B cell (primary cell): Measurements from ENCODE around the gene SLC35E2B. TPM values are rescaled to one million over a fixed set of nuclear protein-coding genes. Genes with fewer than 3 reads are reported as not detected.

ENCODE experiments used
- ATAC-seq: fragments of 200-7000 bp; cut with Tn5 transposase; one replicate; pipeline ENCODE4 v1.10.0; 2021; ENCODE audit warnings: low read depth, mild to moderate bottlenecking, moderate number of reproducible peaks, moderate library complexity
- CTCF ChIA-PET: fragments of 350-600 bp; sonication (Branson Sonifier 250); formaldehyde crosslinking; loops from one replicate; lab custom pipeline; 2021; ENCODE audit warnings: antibody characterized with exemption, inconsistent platforms; lab: Charles Lee
- POLR2A ChIA-PET: fragments of 350-600 bp; sonication (Branson Sonifier 250); formaldehyde crosslinking; loops from one replicate; lab custom pipeline; 2021; ENCODE audit warnings: antibody characterized with exemption; lab: Charles Lee
- DNase-seq: peaks from one replicate; pipeline ENCODE4 v3.0.0; 2013
- H2AFZ ChIP-seq: 2 replicates; pipeline ENCODE4 v1.6.1; 2012; ENCODE audit warnings: mild to moderate bottlenecking, low read depth, low read length; ENCODE audit not compliant: insufficient read depth, poor library complexity, severe bottlenecking
- H3K27ac ChIP-seq, 2 donors: 1 replicate in 1 of 2; 2 replicates in 1 of 2; pipeline ENCODE4 v1.5.1; 2012 to 2013; ENCODE audit warnings: low read length in 2 of 2, mild to moderate bottlenecking in 2 of 2, moderate library complexity in 1 of 2
- H3K27me3 ChIP-seq, 4 experiments: fragments of 200-600 bp in 1 of 4; sonication (generic) in 1 of 4; replicated peaks in 1 of 4; 1 replicate in 2 of 4; 2 replicates in 2 of 4; pipeline versions ENCODE4 v1.6.1 to v1.7.0; 2013 to 2016; ENCODE audit warnings: low read length in 3 of 4, mild to moderate bottlenecking in 2 of 4, mixed read lengths in 1 of 4, moderate library complexity in 1 of 4; ENCODE audit not compliant: insufficient read depth in 4 of 4, control insufficient read depth in 3 of 4; ENCODE audit errors: control extremely low read depth in 1 of 4
- H3K36me3 ChIP-seq, 2 experiments: replicated peaks in 1 of 2; 1 replicate in 1 of 2; 2 replicates in 1 of 2; pipeline versions ENCODE4 v1.6.1 to v1.7.1; 2013; ENCODE audit warnings: low read length in 1 of 2; ENCODE audit not compliant: insufficient read depth in 2 of 2, control insufficient read depth in 1 of 2; ENCODE audit errors: control extremely low read depth in 1 of 2, extremely low read depth in 1 of 2
- H3K4me1 ChIP-seq, 2 donors: fragments of 200-600 bp in 1 of 2; sonication (generic) in 1 of 2; 1 replicate in 1 of 2; 2 replicates in 1 of 2; pipeline versions ENCODE4 v1.5.1 to v1.6.1; 2013 to 2017; ENCODE audit warnings: low read length in 2 of 2; ENCODE audit not compliant: control insufficient read depth in 2 of 2, insufficient read depth in 2 of 2
- H3K4me2 ChIP-seq: replicated peaks from 2 replicates; pipeline ENCODE3; 2012; ENCODE audit warnings: mild to moderate bottlenecking, low read depth, low read length; ENCODE audit not compliant: poor library complexity, severe bottlenecking
- H3K4me3 ChIP-seq, 5 experiments: fragments of 200-600 bp in 1 of 5; sonication (generic) in 1 of 5; 1 replicate in 3 of 5; 2 replicates in 2 of 5; pipeline versions ENCODE4 v1.5.1 to v1.7.0; 2011 to 2016; ENCODE audit warnings: low read length in 4 of 5, mild to moderate bottlenecking in 4 of 5, low read depth in 2 of 5, control low read depth in 1 of 5, moderate library complexity in 1 of 5; ENCODE audit not compliant: insufficient read depth in 1 of 5; ENCODE audit errors: control extremely low read depth in 1 of 5, extremely low read depth in 1 of 5
- H3K79me2 ChIP-seq: fragments of 200-600 bp; sonication (generic); one replicate; pipeline ENCODE4 v1.6.0; 2016; ENCODE audit warnings: low read length; ENCODE audit not compliant: control insufficient read depth, insufficient read depth
- H3K9ac ChIP-seq: fragments of 200-600 bp; sonication (generic); 2 replicates; pipeline ENCODE4 v1.6.1; 2017; ENCODE audit warnings: mild to moderate bottlenecking, low read length, moderate library complexity
- H3K9me3 ChIP-seq, 3 donors: one replicate each; pipeline versions ENCODE4 v1.6.1 to v1.7.1; 2013; ENCODE audit warnings: low read length in 2 of 3; ENCODE audit not compliant: control insufficient read depth in 2 of 3, insufficient read depth in 1 of 3; ENCODE audit errors: control extremely low read depth in 1 of 3
- H4K20me1 ChIP-seq: 2 replicates; pipeline ENCODE4 v1.6.0; 2012; ENCODE audit warnings: mild to moderate bottlenecking, low read length; ENCODE audit not compliant: insufficient read depth, control insufficient read depth, poor library complexity, severe bottlenecking
- H3K27ac Mint-ChIP-seq: one replicate; pipeline ENCODE4 v1.8.0; 2021; ENCODE audit warnings: mixed read lengths
- H3K27me3 Mint-ChIP-seq: one replicate; pipeline ENCODE4 v1.8.0; 2021; ENCODE audit warnings: mixed read lengths
- H3K4me1 Mint-ChIP-seq: one replicate; pipeline ENCODE4 v1.8.0; 2021; ENCODE audit warnings: mixed read lengths
- H3K4me3 Mint-ChIP-seq: one replicate; pipeline ENCODE4 v1.8.0; 2021; ENCODE audit warnings: mixed read lengths
- H3K9me3 Mint-ChIP-seq: one replicate; pipeline ENCODE4 v1.8.0; 2022; ENCODE audit warnings: mixed read lengths; ENCODE audit not compliant: insufficient read depth
- EZH2 ChIP-seq: IDR thresholded peaks from 2 replicates; pipeline ENCODE4 v1.6.1; 2012; ENCODE audit warnings: borderline replicate concordance, low read depth, mild to moderate bottlenecking, moderate library complexity, low read length; ENCODE audit not compliant: insufficient read depth, poor library complexity, severe bottlenecking
- WGBS: methylation state at CpG from one replicate; pipeline ENCODE4 v1.1.5; 2013; ENCODE audit warnings: missing lambda C conversion rate; ENCODE audit not compliant: insufficient coverage; 5-methylcytosine and 5-hydroxymethylcytosine counted together
- intact Hi-C: fragments of 100-400 bp; cut with micrococcal nuclease; formaldehyde crosslinking; loops from one replicate; pipeline ENCODE4 v1.10.0; 2022
- polyA plus RNA-seq: library from polyadenylated mRNA; depleted of rRNA; stranded (reverse); fragments of >200 nt; gene quantifications from 2 replicates; pipeline ENCODE4 v1.2.3, GENCODE V29; 2012
- total RNA-seq, 2 donors: library from RNA; stranded (reverse); fragments of 120-200 nt in 1 of 2; gene quantifications; 1 replicate in 1 of 2; 2 replicates in 1 of 2; pipeline versions ENCODE4 v1.2.3 to v1.2.4, GENCODE V29; 2013 to 2022
- TF ChIP-seq, protein P1 (sequence below): fragments of 200-600 bp; IDR thresholded peaks from one replicate; pipeline ENCODE4 v1.8.0; 2022; ENCODE audit warnings: antibody characterized with exemption, mild to moderate bottlenecking

Gene SLC35E2B
- total and polyA plus RNA-seq, 2 donors (not counting 1 experiment from before 2014, with no cell fraction given), result 64.4 to 107 TPM

DNA sequence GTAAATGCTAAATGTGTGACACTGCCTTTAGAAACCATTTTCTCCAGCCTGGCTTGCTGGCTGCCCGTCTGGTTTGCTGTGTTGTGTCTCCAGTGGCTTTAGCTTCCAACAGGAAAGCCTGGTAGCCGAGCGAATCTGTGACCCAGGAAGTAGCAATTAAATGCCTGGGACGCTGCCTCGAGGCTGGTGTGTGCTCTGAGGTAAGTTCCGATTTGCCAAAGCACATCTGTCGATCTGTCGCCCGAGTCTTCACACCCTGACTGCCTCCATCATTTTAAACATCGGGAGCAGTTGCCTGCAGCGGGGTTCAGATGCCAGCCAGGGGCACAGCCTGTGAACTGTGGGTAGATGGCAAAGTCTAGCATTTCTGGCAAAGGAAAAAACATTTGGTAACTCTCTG lies 75.1 kb downstream of the SLC35E2B start:
- Histone ChIP-seq H3K27me3 (no peaks in the 10 kb centered on the region), H4K20me1 (peaks cover 24% of the 10 kb centered on the region), H2AFZ (no peak overlapping the region), H3K27ac (no peak overlapping the region), H3K4me1 (peaks cover 20% of the 10 kb centered on the region in 2 donors), H3K36me3 (peaks cover 0 to 5% of the 10 kb centered on the region in 2 experiments), H3K4me2 (no peak overlapping the region), H3K4me3 (no peak overlapping the region), H3K9me3 (no peaks in the 10 kb centered on the region), H3K79me2 (peaks cover 33% of the 10 kb centered on the region), H3K9ac (no peak overlapping the region)
- Mint-ChIP-seq H3K4me1 (peaks cover 24% of the 10 kb centered on the region), H3K27me3 (no peaks in the 10 kb centered on the region), H3K27ac (peak overlapping the region; percentile 87), H3K4me3 (peak overlapping the region; percentile 85), H3K9me3 (no peaks in the 10 kb centered on the region)
- WGBS, result 95% methylated on average over 4 of the region's 11 CpGs
- ATAC-seq (no peak), DNase-seq (no peak)
- POLR2A ChIA-PET, result interaction anchor here (2.0 kb wide), 1 partner anchor 12 kb away, joined by 8 read pairs; no protein-coding TSS in a partner anchor
- CTCF ChIA-PET, result no interaction called here
- intact Hi-C loops, result no loop called here
- TF ChIP-seq, protein P1, sequence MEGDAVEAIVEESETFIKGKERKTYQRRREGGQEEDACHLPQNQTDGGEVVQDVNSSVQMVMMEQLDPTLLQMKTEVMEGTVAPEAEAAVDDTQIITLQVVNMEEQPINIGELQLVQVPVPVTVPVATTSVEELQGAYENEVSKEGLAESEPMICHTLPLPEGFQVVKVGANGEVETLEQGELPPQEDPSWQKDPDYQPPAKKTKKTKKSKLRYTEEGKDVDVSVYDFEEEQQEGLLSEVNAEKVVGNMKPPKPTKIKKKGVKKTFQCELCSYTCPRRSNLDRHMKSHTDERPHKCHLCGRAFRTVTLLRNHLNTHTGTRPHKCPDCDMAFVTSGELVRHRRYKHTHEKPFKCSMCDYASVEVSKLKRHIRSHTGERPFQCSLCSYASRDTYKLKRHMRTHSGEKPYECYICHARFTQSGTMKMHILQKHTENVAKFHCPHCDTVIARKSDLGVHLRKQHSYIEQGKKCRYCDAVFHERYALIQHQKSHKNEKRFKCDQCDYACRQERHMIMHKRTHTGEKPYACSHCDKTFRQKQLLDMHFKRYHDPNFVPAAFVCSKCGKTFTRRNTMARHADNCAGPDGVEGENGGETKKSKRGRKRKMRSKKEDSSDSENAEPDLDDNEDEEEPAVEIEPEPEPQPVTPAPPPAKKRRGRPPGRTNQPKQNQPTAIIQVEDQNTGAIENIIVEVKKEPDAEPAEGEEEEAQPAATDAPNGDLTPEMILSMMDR, result no peak
- no peak for TF ChIP-seq EZH2

DNA sequence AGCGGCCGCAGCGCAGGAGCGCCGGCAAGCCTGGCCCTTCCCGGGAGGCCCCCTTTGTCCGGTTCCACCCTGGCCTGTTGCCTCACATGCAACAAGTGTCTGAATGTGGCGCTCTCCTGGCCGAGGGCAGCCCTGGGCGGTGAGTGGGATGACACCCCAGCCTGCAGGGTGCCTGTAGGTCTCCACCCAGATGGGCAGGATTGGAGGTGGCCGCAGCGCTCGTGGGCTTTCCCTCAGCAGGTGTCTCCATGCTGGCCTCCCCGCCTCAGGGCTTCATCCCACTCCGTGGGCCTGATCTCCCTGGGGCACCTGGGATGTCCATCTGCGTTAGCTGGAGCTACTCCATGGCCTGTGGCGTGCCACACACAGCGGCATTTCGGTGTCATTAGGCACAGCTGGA lies 75.8 kb downstream of the SLC35E2B start:
- Histone ChIP-seq H3K27ac (no peak overlapping the region), H3K4me3 (no peak overlapping the region), H3K9me3 (no peaks in the 10 kb centered on the region), H3K36me3 (peaks cover 0 to 5% of the 10 kb centered on the region in 2 experiments), H3K27me3 (no peaks in the 10 kb centered on the region), H3K4me1 (peaks cover 20% of the 10 kb centered on the region in 2 donors), H2AFZ (no peak overlapping the region), H3K4me2 (peak overlapping the region; percentile 98), H4K20me1 (peaks cover 20% of the 10 kb centered on the region), H3K79me2 (peaks cover 33% of the 10 kb centered on the region), H3K9ac (no peak overlapping the region)
- DNase-seq, result no peak
- no peak for ATAC-seq
- H3K9me3 Mint-ChIP-seq, result no peaks in the 10 kb centered on the region
- WGBS, result 98% methylated on average over 19 of the region's 19 CpGs
- TF ChIP-seq, protein P1, result no peak
- no peak for TF ChIP-seq EZH2
- POLR2A ChIA-PET, result interaction anchor here (2.0 kb wide), 1 partner anchor 13 kb away, joined by 8 read pairs; no protein-coding TSS in a partner anchor
- CTCF ChIA-PET, result interaction anchor here (2.9 kb wide), 1 partner anchor 13 kb away, joined by 13 read pairs; no protein-coding TSS in a partner anchor
- H3K4me1 Mint-ChIP-seq, result peaks cover 26% of the 10 kb centered on the region
- H3K27ac Mint-ChIP-seq, result peak overlapping the region; percentile 87
- peak overlapping the region; percentile 85 for H3K4me3 Mint-ChIP-seq
- intact Hi-C loops, result no loop called here
- H3K27me3 Mint-ChIP-seq, result no peaks in the 10 kb centered on the region
